ENCODE measurements around the gene REEP1. TPM values are rescaled to one million over a fixed set of nuclear protein-coding genes. Genes with fewer than 3 reads are reported as not detected.
A peak's percentile ranks its signal among the peaks of the same experiment; 100 is the strongest.

The REEP1 gene
- total and polyA plus RNA-seq, 8 donors: 2.9 to 29.9 (median 6.4) TPM; not detected in 1

- H3K9me3 ChIP-seq: no peaks in the 10 kb centered on the region
- TF ChIP-seq EP300 (IDR thresholded peaks at IDR 0.05) (no peak), POLR2A (IDR thresholded peaks at IDR 0.05) (no peak), POLR2AphosphoS5 (IDR thresholded peaks at IDR 0.05) (no peak)
- TF ChIP-seq, protein P1, sequence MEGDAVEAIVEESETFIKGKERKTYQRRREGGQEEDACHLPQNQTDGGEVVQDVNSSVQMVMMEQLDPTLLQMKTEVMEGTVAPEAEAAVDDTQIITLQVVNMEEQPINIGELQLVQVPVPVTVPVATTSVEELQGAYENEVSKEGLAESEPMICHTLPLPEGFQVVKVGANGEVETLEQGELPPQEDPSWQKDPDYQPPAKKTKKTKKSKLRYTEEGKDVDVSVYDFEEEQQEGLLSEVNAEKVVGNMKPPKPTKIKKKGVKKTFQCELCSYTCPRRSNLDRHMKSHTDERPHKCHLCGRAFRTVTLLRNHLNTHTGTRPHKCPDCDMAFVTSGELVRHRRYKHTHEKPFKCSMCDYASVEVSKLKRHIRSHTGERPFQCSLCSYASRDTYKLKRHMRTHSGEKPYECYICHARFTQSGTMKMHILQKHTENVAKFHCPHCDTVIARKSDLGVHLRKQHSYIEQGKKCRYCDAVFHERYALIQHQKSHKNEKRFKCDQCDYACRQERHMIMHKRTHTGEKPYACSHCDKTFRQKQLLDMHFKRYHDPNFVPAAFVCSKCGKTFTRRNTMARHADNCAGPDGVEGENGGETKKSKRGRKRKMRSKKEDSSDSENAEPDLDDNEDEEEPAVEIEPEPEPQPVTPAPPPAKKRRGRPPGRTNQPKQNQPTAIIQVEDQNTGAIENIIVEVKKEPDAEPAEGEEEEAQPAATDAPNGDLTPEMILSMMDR (IDR thresholded peaks at IDR 0.05): no peak
- H3K4me3 ChIP-seq: no peak overlapping the region
- intact Hi-C loops (cut with DNase I; ENCODE audit: low total_unique reads): no loop called here
- H3K36me3 ChIP-seq: no peaks in the 10 kb centered on the region
- no peaks in the 10 kb centered on the region for H3K27me3 ChIP-seq
- peaks cover 14 to 30% (median 23%) of the 10 kb centered on the region in 4 donors for H3K4me1 ChIP-seq
- no peak for DNase-seq
- H3K27ac ChIP-seq: no peak overlapping the region
- WGBS, 5 donors: 92 to 97% (median 95%) methylated on average over 2 of the region's 2 CpGs
Measured at GRCh38 chr2:86258106-86258505, 79.3 kb downstream of the REEP1 start.

DNA sequence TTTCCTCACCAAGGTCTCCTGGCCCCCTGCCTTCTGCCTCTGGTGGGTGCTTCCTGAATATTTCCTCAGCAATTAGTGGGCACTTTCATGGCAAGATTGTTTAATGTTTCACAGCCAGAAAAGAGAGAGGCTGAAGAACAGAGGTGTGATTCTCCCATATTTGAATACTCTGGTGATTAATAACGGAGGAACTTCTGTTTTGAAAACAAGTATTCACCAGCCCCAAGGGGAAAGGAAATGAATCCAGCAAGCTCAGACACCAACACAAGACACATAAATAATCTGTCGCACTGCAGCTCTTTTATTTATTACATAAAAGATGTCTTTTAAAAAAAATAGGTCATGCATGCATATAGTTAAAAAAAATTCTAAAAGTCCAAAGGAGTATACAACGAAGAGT is 80.4 kb downstream of the REEP1 start:
- Histone ChIP-seq H3K36me3 (no peaks in the 10 kb centered on the region), H3K27me3 (no peaks in the 10 kb centered on the region), H3K4me1 (peaks cover 19 to 39% (median 27%) of the 10 kb centered on the region in 4 donors), H3K27ac (no peak overlapping the region), H3K4me3 (no peak overlapping the region), H3K9me3 (no peaks in the 10 kb centered on the region)
- TF ChIP-seq, protein P1 (IDR thresholded peaks at IDR 0.05): no peak
- TF ChIP-seq POLR2A (IDR thresholded peaks at IDR 0.05) (no peak), EP300 (IDR thresholded peaks at IDR 0.05) (no peak), POLR2AphosphoS5 (IDR thresholded peaks at IDR 0.05) (no peak)
- intact Hi-C loops (cut with DNase I; ENCODE audit: low total_unique reads): no loop called here
- no peak for DNase-seq
- WGBS, 5 donors: 71 to 73% (median 73%) methylated on average over 3 of the region's 3 CpGs

GRCh38 chr2:86256300-86256699 is 81.1 kb downstream of the REEP1 start:
- intact Hi-C loops (cut with DNase I; ENCODE audit: low total_unique reads): no loop called here
- WGBS, 5 donors: 92 to 100% (median 99%) methylated on average over 3 to 4 of the region's 4 CpGs

DNA sequence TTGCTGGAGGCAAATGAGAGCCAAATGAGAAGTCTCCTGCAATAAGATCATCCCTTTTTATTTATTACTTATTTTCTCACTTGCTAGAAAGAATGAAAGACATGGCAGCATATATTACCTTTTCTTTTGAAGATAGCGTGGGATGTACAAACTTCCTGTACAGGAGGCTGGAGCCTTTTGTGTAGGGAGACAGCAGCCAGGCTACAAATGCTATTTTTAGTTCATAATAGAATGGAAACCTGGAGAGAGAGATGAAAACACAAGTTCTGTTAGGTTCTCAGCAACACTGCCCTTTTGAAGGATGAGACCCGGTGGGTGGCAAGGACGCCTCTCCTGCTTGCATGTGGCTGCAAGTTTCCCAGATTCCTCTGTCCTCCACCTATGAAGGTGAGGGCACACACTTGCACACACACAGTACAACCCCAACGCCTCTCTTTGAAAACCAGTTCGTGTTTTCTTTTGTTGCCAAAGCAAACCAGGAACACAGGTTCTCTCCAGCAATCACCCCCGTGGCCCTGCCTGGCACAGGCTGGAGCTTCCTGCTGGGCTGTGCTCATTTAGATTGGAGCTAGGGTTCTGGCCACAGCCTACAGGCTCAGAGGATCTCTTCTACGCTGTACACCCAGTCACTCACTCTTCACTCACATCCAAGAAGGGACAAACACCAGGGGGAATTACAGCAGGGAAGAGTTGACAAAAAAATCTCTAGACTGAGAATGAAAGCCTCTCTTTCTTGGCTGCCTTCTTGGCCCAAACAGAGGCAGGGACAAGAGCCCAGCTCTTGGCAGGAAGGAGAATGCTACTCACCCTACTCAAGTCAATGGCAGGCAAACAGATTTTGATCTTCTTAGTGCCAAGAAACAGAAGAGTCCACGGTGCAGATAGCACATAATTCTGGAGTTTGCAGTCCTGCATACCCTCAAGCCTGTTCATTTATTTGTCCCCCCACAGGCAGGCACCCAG is 82.6 kb downstream of the REEP1 start:
- peak; percentile 82 to 83 for DNase-seq
- Histone ChIP-seq H3K4me1 (peaks cover 24 to 56% (median 41%) of the 10 kb centered on the region in 4 donors), H3K36me3 (no peaks in the 10 kb centered on the region), H3K9me3 (no peaks in the 10 kb centered on the region), H3K27ac (peak overlapping the region; percentile 70 to 80 (median 78)), H3K27me3 (no peaks in the 10 kb centered on the region), H3K4me3 (no peak overlapping the region)
- WGBS, 5 donors: 22 to 30% (median 27%) methylated on average over 8 of the region's 8 CpGs
- TF ChIP-seq POLR2A (IDR thresholded peaks at IDR 0.05) (no peak), EP300 (IDR thresholded peaks at IDR 0.05) (no peak), POLR2AphosphoS5 (IDR thresholded peaks at IDR 0.05) (peak in 2 of 3 donors; percentile 60 to 81)
- TF ChIP-seq, protein P1 (IDR thresholded peaks at IDR 0.05): no peak
- intact Hi-C loops (cut with DNase I; ENCODE audit: low total_unique reads): no loop called here

More at GRCh38 chr2:86256300-86256699, 81.1 kb downstream of the REEP1 start:
- no peak for TF ChIP-seq EP300 (IDR thresholded peaks at IDR 0.05)
- TF ChIP-seq, protein P1 (IDR thresholded peaks at IDR 0.05): no peak
- TF ChIP-seq POLR2AphosphoS5 (IDR thresholded peaks at IDR 0.05): no peak
- TF ChIP-seq POLR2A (IDR thresholded peaks at IDR 0.05): no peak
- no peak for DNase-seq
- Histone ChIP-seq H3K27ac (no peak overlapping the region), H3K36me3 (no peaks in the 10 kb centered on the region), H3K4me1 (peaks cover 19 to 46% (median 33%) of the 10 kb centered on the region in 4 donors), H3K27me3 (no peaks in the 10 kb centered on the region), H3K4me3 (no peak overlapping the region), H3K9me3 (no peaks in the 10 kb centered on the region)
